ENCODE results near the gene MTF2. TPM values are rescaled to one million over a fixed set of nuclear protein-coding genes. Genes with fewer than 3 reads are reported as not detected.

The MTF2 gene
- total RNA-seq, 2 donors from 2014 or later: 13.5 to 13.7 TPM

GRCh38 chr1:93137604-93138292 is 58.7 kb downstream of the MTF2 start:
- peaks cover 0 to 7% of the 10 kb centered on the region in 2 donors for H3K36me3 ChIP-seq (replicated peaks in 1 of 2; ENCODE audit: insufficient read depth in 1 of 2, low read depth in 2 of 2)
- no peak overlapping the region for H3K4me3 ChIP-seq
- H3K9me3 ChIP-seq: no peaks in the 10 kb centered on the region
- intact Hi-C loops (cut with DNase I): no loop called here
- no peak overlapping the region for H3K27ac ChIP-seq
- WGBS, 2 donors: 37 to 48% methylated on average over 3 of the region's 3 CpGs
- TF ChIP-seq POLR2A (IDR thresholded peaks at IDR 0.05): no peak
- no peak for TF ChIP-seq CTCF (IDR thresholded peaks at IDR 0.05)
- peaks cover 6% of the 10 kb centered on the region for H3K4me1 ChIP-seq
- no peak for ATAC-seq
- H3K27me3 ChIP-seq: no peaks in the 10 kb centered on the region
- no peak for DNase-seq

DNA sequence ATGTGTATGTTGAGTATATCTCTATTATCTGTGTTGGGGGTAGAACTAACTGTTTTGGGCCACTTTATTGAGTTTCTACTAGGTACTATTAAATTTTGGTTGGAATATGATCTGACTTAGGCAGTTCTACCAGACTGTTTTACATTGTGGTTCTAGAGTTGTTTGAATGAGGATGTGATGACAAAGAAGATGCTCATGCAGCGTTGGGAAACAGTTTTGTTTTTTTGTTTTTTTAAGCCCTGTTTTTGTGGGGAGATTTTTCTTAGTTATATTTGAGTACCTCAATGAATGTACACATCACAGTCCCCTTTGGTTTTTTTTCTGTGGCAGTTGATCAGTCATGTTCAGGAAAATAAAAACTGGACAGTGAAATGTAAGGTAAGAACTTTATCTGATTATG is 61.0 kb downstream of the MTF2 start:
- TF ChIP-seq POLR2A (IDR thresholded peaks at IDR 0.05) (no peak), CTCF (IDR thresholded peaks at IDR 0.05) (no peak)
- WGBS, 2 donors: 94 to 100% methylated on average over 1 of the region's 1 CpG
- DNase-seq: no peak
- H3K4me1 ChIP-seq: peaks cover 6% of the 10 kb centered on the region
- no peak for ATAC-seq
- no peaks in the 10 kb centered on the region for H3K9me3 ChIP-seq
- H3K27ac ChIP-seq: no peak overlapping the region
- no peaks in the 10 kb centered on the region for H3K27me3 ChIP-seq
- peaks cover 0 to 7% of the 10 kb centered on the region in 2 donors for H3K36me3 ChIP-seq (replicated peaks in 1 of 2; ENCODE audit: insufficient read depth in 1 of 2, low read depth in 2 of 2)
- intact Hi-C loops (cut with DNase I): no loop called here
- H3K4me3 ChIP-seq: no peak overlapping the region

DNA sequence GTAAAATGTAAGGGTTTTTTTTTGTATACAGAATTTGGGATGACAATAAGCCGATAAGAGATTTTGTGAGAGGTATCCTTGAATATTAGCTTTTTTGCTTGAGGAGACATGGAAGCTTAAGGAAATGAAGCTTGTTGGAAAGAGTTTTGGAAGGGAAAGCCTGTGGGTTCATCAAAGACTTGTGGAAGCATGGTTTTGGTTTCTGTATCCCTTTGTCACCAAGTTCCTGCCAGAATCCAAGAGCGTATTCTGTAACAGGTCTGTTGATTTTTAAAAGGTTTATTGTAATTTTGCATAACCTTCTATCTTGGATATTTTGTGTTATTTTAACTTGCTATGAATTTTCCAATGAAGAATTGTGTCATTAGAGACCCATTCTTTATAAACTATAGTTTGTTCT is 63.1 kb downstream of the MTF2 start:
- no peaks in the 10 kb centered on the region for H3K9me3 ChIP-seq
- ATAC-seq: no peak
- no peak overlapping the region for H3K27ac ChIP-seq
- intact Hi-C loops (cut with DNase I): no loop called here
- DNase-seq: no peak
- H3K4me1 ChIP-seq: peaks cover 6% of the 10 kb centered on the region
- H3K27me3 ChIP-seq: no peaks in the 10 kb centered on the region
- no peak for TF ChIP-seq CTCF (IDR thresholded peaks at IDR 0.05)
- TF ChIP-seq POLR2A (IDR thresholded peaks at IDR 0.05): no peak
- H3K4me3 ChIP-seq: no peak overlapping the region
- WGBS, 2 donors: 94 to 95% methylated on average over 2 of the region's 2 CpGs
- peaks cover 0 to 7% of the 10 kb centered on the region in 2 donors for H3K36me3 ChIP-seq (replicated peaks in 1 of 2; ENCODE audit: insufficient read depth in 1 of 2, low read depth in 2 of 2)

- intact Hi-C loops (cut with DNase I): no loop called here
- WGBS, 2 donors: 61 to 62% methylated on average over 1 of the region's 1 CpG
- Histone ChIP-seq H3K9me3 (no peaks in the 10 kb centered on the region), H3K4me1 (peaks cover 6% of the 10 kb centered on the region), H3K4me3 (no peak overlapping the region), H3K36me3 (replicated peaks in 1 of 2; ENCODE audit: insufficient read depth in 1 of 2, low read depth in 2 of 2) (peaks cover 0 to 5% of the 10 kb centered on the region in 2 donors), H3K27ac (no peak overlapping the region), H3K27me3 (no peaks in the 10 kb centered on the region)
- DNase-seq (no peak), ATAC-seq (no peak)
- no peak for TF ChIP-seq POLR2A (IDR thresholded peaks at IDR 0.05)
- no peak for TF ChIP-seq CTCF (IDR thresholded peaks at IDR 0.05)
Observed at GRCh38 chr1:93143136-93143535, 64.1 kb downstream of the MTF2 start.

DNA sequence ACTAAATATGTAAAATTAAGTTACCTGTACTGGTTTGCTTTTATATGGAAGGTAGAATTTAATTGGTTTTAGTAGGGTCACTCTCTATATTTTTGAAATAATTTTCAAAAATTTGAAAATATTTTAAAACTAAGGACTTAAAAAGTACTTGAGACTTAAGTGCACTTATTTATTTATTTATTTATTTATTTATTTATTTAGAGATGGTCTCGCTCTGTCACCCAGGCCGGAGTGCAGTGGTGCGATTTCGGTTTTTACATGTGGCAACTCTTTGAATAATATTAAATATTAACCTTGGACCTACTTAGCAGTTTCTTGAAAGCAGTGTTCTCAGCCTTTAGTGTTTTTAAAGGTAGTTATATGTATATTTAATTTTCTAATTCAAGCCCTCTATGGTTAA is 64.7 kb downstream of the MTF2 start:
- H3K4me3 ChIP-seq: no peak overlapping the region
- TF ChIP-seq POLR2A (IDR thresholded peaks at IDR 0.05): no peak
- no peak for TF ChIP-seq CTCF (IDR thresholded peaks at IDR 0.05)
- H3K27me3 ChIP-seq: no peaks in the 10 kb centered on the region
- ATAC-seq: no peak
- H3K4me1 ChIP-seq: peaks cover 6% of the 10 kb centered on the region
- peaks cover 0 to 4% of the 10 kb centered on the region in 2 donors for H3K36me3 ChIP-seq (replicated peaks in 1 of 2; ENCODE audit: insufficient read depth in 1 of 2, low read depth in 2 of 2)
- no peaks in the 10 kb centered on the region for H3K9me3 ChIP-seq
- intact Hi-C loops (cut with DNase I): no loop called here
- no peak overlapping the region for H3K27ac ChIP-seq
- 90 to 93% methylated on average over 4 of the region's 4 CpGs for WGBS, 2 donors
- no peak for DNase-seq

Data from body of pancreas (tissue), 4 donors.